OCI-LY3 (cell line): ENCODE measurements around the gene CTSD.
"Not testable (repeated sequence)": the region's sequence is repeated elsewhere in the genome, so short reads cannot be mapped to it uniquely, and the experiment has no call there.

Experiments
- H2AFZ ChIP-seq: fragments of 200-600, 300-600 bp; shearing (Covaris generic); 2 replicates; pipeline ENCODE4 v1.6.0; 2014; ENCODE audit warnings: antibody characterized with exemption, low read depth, low read length
- H3K27ac ChIP-seq: fragments of 200-600, 300-600 bp; sonication (generic); 2 replicates; pipeline ENCODE4 v1.5.1; 2014; ENCODE audit warnings: mild to moderate bottlenecking, low read length, moderate library complexity, mixed read lengths
- H3K27me3 ChIP-seq: fragments of 200-600, 300-600 bp; sonication (generic); 2 replicates; pipeline ENCODE4 v1.6.1; 2014; ENCODE audit warnings: low read depth, low read length, mixed read lengths
- H3K36me3 ChIP-seq: fragments of 200-600, 300-600 bp; sonication (generic); replicated peaks from 2 replicates; pipeline ENCODE3; 2014; ENCODE audit warnings: low read depth, low read length, mixed read lengths
- H3K4me1 ChIP-seq: fragments of 300-600, 200-600 bp; sonication (generic); 2 replicates; pipeline ENCODE4 v1.6.1; 2014; ENCODE audit warnings: low read length, mixed read lengths
- H3K4me2 ChIP-seq: fragments of 200-600, 300-600 bp; sonication (generic); 2 replicates; pipeline ENCODE4 v1.6.1; 2014; ENCODE audit warnings: low read length, mixed read lengths
- H3K4me3 ChIP-seq: fragments of 300-600, 200-600 bp; sonication (generic); 2 replicates; pipeline ENCODE4 v1.5.1; 2014; ENCODE audit warnings: antibody characterized with exemption, mild to moderate bottlenecking, low read length, moderate library complexity
- H3K79me2 ChIP-seq: fragments of 300-600, 200-600 bp; shearing (Covaris generic); 2 replicates; pipeline ENCODE4 v1.6.1; 2014; ENCODE audit warnings: mild to moderate bottlenecking, low read length, mixed read lengths
- H3K9ac ChIP-seq: fragments of 300-600, 200-600 bp; shearing (Covaris generic); 2 replicates; pipeline ENCODE4 v1.6.0; 2014; ENCODE audit warnings: mild to moderate bottlenecking, low read length, moderate library complexity
- H3K9me3 ChIP-seq: fragments of 200-600, 300-600 bp; shearing (Covaris generic); 2 replicates; pipeline ENCODE4 v1.6.1; 2014; ENCODE audit warnings: low read length, mixed read lengths; ENCODE audit not compliant: insufficient read depth
- H4K20me1 ChIP-seq: fragments of 200-600, 300-600 bp; sonication (generic); 2 replicates; pipeline ENCODE4 v1.6.1; 2016; ENCODE audit warnings: low read length, mixed read lengths; ENCODE audit not compliant: insufficient read depth
- CTCF ChIP-seq: fragments of 200-600, 300-600 bp; sonication (generic); IDR thresholded peaks from 2 replicates; pipeline ENCODE4 v1.5.1; 2014; ENCODE audit warnings: antibody characterized with exemption, low read length, low read depth
- EZH2phosphoT487 ChIP-seq: fragments of 200-600 bp; shearing (Covaris generic); IDR thresholded peaks from 2 replicates; pipeline ENCODE4 v1.6.1; 2018; ENCODE audit warnings: antibody characterized with exemption, mixed run types, low read depth

Gene CTSD

GRCh38 chr11:1763796-1764661, at the start of gene CTSD:
Gene CTSD, minus strand, starts transcription at chr11:1763927. Its CDS starts 68 bp downstream, at chr11:1763859.
- Histone ChIP-seq H2AFZ (peak within 1 kb of the TSS; percentile 80), H3K79me2 (peaks cover 11% of the 10 kb centered on the region), H3K4me3 (peak within 1 kb of the TSS; percentile 99), H3K9ac (peak within 1 kb of the TSS; percentile 78), H4K20me1 (no peaks in the 10 kb centered on the region), H3K36me3 (no peaks in the 10 kb centered on the region), H3K27me3 (no peaks in the 10 kb centered on the region), H3K9me3 (no peaks in the 10 kb centered on the region), H3K4me1 (peaks cover 19% of the 10 kb centered on the region), H3K4me2 (peak within 1 kb of the TSS; percentile 100), H3K27ac (no peak within 1 kb of the TSS)
- no peak for TF ChIP-seq EZH2phosphoT487
- TF ChIP-seq CTCF: peak; percentile 22

GRCh38 chr11:1813356-1813755, 49.6 kb upstream of the CTSD start:
- H3K9ac ChIP-seq, H2AFZ ChIP-seq, H3K27ac ChIP-seq, H3K4me1 ChIP-seq, H3K4me3 ChIP-seq, H3K36me3 ChIP-seq, H3K9me3 ChIP-seq, H3K79me2 ChIP-seq, H4K20me1 ChIP-seq, H3K4me2 ChIP-seq: not testable (repeated sequence)
- peaks cover 11% of the 10 kb centered on the region for H3K27me3 ChIP-seq

- H3K9me3 ChIP-seq: no peaks in the 10 kb centered on the region
- no peak overlapping the region for H2AFZ ChIP-seq
- no peaks in the 10 kb centered on the region for H3K4me1 ChIP-seq
- no peaks in the 10 kb centered on the region for H3K36me3 ChIP-seq
- no peak overlapping the region for H3K27ac ChIP-seq
- H3K27me3 ChIP-seq: peaks cover 9% of the 10 kb centered on the region
- H3K9ac ChIP-seq: no peak overlapping the region
- H3K4me3 ChIP-seq: no peak overlapping the region
- H3K79me2 ChIP-seq: no peaks in the 10 kb centered on the region
- no peaks in the 10 kb centered on the region for H4K20me1 ChIP-seq
- TF ChIP-seq EZH2phosphoT487 (no peak), CTCF (no peak)
- no peak overlapping the region for H3K4me2 ChIP-seq
These were observed 49.1 kb upstream of the CTSD start for GRCh38 chr11:1812801-1813200.

GRCh38 chr11:1812274-1812673, 48.5 kb upstream of the CTSD start:
- Histone ChIP-seq H3K27me3 (peaks cover 4% of the 10 kb centered on the region), H4K20me1 (no peaks in the 10 kb centered on the region), H3K9ac (no peak overlapping the region), H3K36me3 (no peaks in the 10 kb centered on the region), H2AFZ (no peak overlapping the region), H3K4me3 (no peak overlapping the region), H3K9me3 (no peaks in the 10 kb centered on the region), H3K4me1 (no peaks in the 10 kb centered on the region), H3K27ac (no peak overlapping the region), H3K4me2 (no peak overlapping the region), H3K79me2 (no peaks in the 10 kb centered on the region)
- no peak for TF ChIP-seq EZH2phosphoT487

- Histone ChIP-seq H3K4me1 (no peaks in the 10 kb centered on the region), H3K27ac (no peak overlapping the region), H2AFZ (no peak overlapping the region), H3K4me2 (no peak overlapping the region), H3K9me3 (no peaks in the 10 kb centered on the region), H4K20me1 (no peaks in the 10 kb centered on the region), H3K36me3 (no peaks in the 10 kb centered on the region), H3K27me3 (no peaks in the 10 kb centered on the region; the same call in 1 of the 2 replicates), H3K9ac (no peak overlapping the region), H3K4me3 (no peak overlapping the region), H3K79me2 (no peaks in the 10 kb centered on the region)
- TF ChIP-seq CTCF: no peak
- TF ChIP-seq EZH2phosphoT487: no peak
These were observed 47.0 kb upstream of the CTSD start for GRCh38 chr11:1810761-1811160.
